NCI-H1436 (cell line): Measurements from ENCODE around the gene TUBGCP6.

Source experiments
- DNase-seq: peaks from one replicate; lab custom pipeline; 2025; lab: John Stamatoyannopoulos, UW

TUBGCP6 gene, protein sequence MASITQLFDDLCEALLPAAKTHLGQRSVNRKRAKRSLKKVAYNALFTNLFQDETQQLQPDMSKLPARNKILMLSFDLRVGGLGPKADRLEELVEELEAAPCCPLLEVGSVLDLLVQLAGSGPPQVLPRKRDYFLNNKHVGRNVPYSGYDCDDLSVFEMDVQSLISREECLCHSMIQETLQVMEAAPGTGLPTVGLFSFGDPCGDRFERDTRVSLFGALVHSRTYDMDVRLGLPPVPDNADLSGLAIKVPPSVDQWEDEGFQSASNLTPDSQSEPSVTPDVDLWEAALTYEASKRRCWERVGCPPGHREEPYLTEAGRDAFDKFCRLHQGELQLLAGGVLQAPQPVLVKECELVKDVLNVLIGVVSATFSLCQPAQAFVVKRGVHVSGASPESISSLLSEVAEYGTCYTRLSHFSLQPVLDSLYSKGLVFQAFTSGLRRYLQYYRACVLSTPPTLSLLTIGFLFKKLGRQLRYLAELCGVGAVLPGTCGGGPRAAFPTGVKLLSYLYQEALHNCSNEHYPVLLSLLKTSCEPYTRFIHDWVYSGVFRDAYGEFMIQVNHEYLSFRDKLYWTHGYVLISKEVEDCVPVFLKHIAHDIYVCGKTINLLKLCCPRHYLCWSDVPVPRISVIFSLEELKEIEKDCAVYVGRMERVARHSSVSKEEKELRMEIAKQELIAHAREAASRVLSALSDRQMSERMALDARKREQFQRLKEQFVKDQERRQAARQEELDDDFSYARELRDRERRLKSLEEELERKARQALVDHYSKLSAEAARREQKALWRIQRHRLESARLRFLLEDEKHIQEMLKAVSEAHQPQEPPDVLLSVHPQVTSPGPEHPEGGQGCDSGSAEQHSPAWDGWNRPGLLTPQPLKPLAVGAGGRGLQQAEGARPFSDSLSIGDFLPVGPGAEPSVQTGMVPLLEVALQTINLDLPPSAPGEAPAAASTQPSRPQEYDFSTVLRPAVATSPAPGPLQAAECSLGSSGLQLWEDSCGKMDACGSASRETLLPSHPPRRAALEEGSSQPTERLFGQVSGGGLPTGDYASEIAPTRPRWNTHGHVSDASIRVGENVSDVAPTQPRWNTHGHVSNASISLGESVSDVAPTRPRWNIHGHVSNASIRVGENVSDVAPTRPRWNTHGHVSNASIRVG (N-terminal part only)

GRCh38 chr22:50244420-50245213, at the start of gene TUBGCP6:
Gene TUBGCP6, minus strand, starts transcription at chr22:50245023. Its CDS starts 564 bp downstream, at chr22:50244459.
- peak; percentile 83 for DNase-seq

- no peak for DNase-seq
These were observed 49.5 kb upstream of the TUBGCP6 start for GRCh38 chr22:50294319-50294656.

GRCh38 chr22:50293441-50294318, 48.9 kb upstream of the TUBGCP6 start:
- DNase-seq: peak; percentile 53

DNA sequence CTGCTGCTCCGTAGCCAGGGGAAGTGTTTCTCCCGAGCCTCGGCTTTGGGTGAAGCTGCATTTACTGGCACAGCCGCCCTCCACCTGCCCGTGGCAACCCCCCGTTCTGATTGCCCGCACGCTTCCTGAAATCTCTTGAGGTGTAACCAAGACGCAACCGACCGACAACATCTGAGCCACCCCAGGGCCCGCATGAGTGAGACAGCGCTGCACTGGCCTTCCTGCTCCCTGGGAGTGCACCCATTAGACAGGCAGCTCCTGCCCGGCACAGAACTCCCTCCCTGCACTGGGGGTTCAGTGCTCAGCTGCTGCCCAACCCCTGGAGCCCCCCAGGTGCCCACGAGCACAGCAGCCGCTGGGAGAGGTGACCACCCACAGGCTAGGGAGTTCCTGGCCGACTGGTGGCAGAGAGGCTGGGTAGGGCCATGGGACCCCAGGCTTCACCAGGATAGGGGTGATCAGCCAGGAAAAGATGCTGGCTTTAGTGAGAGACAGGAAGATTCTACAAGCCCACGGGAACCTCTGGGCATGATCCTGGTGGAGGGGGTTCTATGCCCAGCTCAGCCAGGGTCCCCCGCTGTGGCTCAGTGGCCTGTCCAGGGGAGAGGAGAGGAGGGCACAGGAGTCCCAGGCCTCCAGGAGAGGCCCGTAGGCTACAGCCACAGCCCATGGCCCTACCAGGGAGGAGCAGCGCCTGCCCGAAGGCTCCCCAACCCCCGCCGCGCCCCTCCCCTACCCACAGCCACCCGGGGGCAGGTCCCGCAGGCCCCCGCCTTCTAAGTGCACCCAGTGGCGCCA, 48.0 kb upstream of the TUBGCP6 start:
- no peak for DNase-seq

- no peak for DNase-seq
These were observed 45.3 kb upstream of the TUBGCP6 start for GRCh38 chr22:50289942-50290630.

- no peak for DNase-seq
These were observed 44.5 kb upstream of the TUBGCP6 start for GRCh38 chr22:50289151-50289941.

- DNase-seq: no peak
These were observed 42.9 kb upstream of the TUBGCP6 start for GRCh38 chr22:50287731-50288130.

DNA sequence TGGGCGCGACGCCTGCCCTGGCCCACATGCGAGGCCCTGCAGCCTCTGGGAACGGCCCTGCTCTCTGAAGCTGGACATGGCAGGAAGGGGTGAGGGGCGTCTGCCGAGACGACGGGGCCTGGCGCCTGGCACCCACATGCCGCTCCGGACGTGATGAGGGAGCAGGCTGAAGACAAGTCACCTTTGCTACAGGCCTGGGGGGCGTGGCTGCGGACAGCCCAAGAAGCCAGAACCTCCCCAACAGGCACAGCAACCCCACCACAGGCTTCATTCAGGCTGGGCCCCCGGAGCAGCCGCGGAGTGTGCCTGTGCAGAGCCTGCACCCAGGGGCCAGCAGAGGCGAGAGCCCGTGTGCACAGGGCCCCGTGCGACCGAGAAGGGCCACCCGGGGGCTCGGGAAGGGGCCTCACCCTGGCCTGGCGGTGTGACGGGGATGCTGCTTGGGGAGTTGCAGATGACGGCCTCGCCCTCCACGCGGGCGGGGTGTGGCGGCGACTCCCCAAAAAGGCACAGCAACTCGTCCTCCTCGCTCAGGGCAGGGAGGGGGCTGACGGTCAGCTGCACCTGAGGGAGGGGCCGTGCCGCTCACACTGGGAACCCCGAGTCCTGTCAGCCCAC, 42.0 kb upstream of the TUBGCP6 start:
- no peak for DNase-seq

GRCh38 chr22:50286275-50286674, 41.5 kb upstream of the TUBGCP6 start:
- no peak for DNase-seq

GRCh38 chr22:50285568-50286229, 40.9 kb upstream of the TUBGCP6 start:
- no peak for DNase-seq

DNA sequence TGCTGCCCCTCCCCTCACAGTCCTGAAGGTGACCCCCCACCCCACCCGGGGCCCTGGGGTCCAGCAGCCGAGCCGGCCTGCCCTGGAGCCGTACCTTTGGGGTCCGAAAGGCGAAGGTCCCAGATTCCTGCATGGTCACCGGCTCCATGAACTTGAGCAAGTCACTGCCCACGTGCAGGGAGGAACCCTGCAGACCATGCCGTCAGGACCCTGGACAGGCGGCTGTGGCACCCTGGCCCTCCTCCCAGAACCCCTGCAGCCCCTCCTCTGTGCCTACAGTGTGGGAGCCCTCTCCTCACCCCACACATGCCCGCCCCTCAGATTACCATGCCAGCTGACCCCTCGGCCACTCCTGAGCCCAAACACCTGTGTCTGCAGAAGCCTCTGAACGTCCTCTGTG, 39.7 kb upstream of the TUBGCP6 start:
- DNase-seq: no peak

DNA sequence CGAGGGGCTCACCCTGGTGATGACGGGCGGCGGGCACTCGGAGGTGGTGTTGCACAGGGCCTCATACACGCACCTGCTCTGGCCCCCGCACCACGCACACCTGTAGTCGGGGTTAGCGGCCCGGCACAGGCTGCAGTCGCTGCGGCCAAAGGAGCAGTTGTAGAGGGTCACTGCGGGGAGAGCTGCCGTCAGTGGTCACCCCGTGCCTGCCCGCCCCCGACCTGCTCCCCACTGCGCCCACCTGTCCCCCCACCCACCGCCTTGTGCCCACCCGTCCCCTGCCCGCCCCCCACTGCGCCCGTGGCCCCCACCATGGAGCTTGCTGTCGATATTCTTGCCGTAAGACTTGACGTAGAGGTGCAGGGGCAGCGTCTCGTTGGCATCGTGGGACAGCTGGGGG, 39.0 kb upstream of the TUBGCP6 start:
- no peak for DNase-seq

DNA sequence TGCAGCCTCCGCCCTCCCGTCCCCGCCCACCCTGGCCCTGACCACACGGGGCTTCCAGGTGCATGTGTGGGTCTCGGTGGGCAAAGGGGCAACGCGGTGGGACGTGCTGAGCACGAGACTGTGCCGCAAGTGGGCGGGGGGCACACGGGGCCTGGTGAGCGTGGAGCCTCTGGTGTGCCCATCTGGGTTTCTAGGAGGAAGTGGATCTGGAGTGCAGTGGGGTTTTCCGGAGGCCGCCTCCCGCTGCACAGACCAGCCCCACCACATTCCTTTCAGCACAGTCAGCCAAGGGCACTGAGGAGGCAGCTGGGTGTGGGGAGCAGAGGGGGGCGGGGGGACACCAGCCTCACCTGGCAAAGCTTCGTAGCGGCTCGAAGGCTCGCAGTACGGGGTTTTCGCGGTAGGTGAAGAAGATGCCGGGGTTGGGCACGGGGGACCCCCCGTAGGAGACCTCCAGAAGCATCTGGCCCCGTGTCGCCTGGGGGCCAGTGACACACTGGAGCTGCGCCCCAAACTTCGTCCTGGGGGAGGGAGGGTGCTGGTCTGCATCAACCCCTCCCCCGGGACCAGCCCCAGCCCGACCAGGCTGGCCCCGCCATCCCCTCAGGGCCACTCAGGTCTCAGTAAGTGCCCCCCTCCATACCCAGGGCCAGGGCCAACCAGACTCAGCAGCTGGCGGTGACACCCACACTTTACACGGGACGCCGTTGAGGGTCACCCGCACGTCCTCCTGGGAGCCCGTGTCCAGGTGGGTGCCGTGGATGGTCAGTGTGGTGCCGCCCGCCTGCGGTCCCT, 37.7 kb upstream of the TUBGCP6 start:
- no peak for DNase-seq

DNA sequence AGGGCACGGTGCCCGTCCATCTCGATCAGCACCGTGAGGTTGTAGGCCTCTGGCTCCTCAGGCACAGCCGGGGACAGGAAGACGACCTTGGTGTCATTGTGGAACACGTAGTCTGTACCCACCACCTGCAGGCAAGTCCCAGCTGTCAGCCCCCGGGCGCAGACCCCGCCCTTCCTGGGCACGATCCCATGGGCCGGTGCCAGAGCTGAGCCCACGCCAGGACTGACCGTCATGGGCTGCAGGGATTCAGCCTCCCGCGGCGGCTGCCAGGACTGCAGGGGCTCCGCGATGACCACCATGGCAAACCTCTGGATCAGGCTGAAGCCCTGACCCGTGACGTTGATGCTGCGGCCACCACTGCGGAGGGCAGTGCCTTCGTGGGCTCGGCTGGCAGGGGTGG, 37.1 kb upstream of the TUBGCP6 start:
- DNase-seq: no peak

- no peak for DNase-seq
These were observed 36.5 kb upstream of the TUBGCP6 start for GRCh38 chr22:50281384-50281760.

GRCh38 chr22:50280708-50281383, 36.0 kb upstream of the TUBGCP6 start:
- DNase-seq: no peak
